Stomach (tissue), 4 donors: Measurements from ENCODE around the gene GALNT18.

Experiments
- EP300 ChIP-seq: sonication (generic); formaldehyde crosslinking; IDR thresholded peaks from one replicate; pipeline ENCODE4 v1.6.1; 2017; ENCODE audit warnings: antibody characterized with exemption
- POLR2A ChIP-seq, 4 donors: fragments of 450-650 bp; IDR thresholded peaks; one replicate each; pipeline ENCODE4 v1.6.1; 2016; ENCODE audit warnings: antibody characterized with exemption in 4 of 4, control low read depth in 2 of 4, mild to moderate bottlenecking in 1 of 4, moderate library complexity in 1 of 4
- TF ChIP-seq, protein P1 (sequence below), 7 experiments: fragments of 450-650 bp in 4 of 7; fragments of 200-600 bp in 3 of 7; sonication (generic) in 3 of 7; IDR thresholded peaks; one replicate each; pipeline ENCODE4 v1.5.1; 2016 to 2019; ENCODE audit warnings: antibody characterized with exemption in 7 of 7, control low read depth in 2 of 7, mild to moderate bottlenecking in 1 of 7

DNA sequence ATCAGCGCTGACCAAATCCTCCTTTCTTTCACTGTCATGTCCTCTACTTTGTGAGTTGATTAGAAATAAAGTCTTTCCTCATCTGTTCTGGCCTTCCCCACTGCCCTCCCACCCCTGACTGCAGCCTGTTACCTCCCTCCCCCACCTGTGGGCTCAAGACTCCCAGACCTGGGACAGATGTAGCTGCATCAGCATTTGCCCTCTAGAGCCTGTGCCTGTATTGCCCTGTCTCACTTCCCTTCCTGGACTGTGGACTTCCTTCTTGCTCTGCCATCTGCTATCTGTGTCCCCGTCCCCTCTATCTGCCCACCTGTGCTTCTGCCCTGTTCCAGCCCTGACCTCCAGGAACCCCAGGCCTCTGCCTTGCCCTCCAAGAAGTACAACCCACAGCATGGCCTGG is 122.5 kb downstream of the GALNT18 start:
- TF ChIP-seq EP300 (no peak), POLR2A (IDR thresholded peaks at IDR 0.05) (no peak)
- TF ChIP-seq, protein P1, sequence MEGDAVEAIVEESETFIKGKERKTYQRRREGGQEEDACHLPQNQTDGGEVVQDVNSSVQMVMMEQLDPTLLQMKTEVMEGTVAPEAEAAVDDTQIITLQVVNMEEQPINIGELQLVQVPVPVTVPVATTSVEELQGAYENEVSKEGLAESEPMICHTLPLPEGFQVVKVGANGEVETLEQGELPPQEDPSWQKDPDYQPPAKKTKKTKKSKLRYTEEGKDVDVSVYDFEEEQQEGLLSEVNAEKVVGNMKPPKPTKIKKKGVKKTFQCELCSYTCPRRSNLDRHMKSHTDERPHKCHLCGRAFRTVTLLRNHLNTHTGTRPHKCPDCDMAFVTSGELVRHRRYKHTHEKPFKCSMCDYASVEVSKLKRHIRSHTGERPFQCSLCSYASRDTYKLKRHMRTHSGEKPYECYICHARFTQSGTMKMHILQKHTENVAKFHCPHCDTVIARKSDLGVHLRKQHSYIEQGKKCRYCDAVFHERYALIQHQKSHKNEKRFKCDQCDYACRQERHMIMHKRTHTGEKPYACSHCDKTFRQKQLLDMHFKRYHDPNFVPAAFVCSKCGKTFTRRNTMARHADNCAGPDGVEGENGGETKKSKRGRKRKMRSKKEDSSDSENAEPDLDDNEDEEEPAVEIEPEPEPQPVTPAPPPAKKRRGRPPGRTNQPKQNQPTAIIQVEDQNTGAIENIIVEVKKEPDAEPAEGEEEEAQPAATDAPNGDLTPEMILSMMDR (IDR thresholded peaks at IDR 0.05) = no peak
